Spinal cord (tissue), 10 donors: ENCODE measurements around the gene MID1. TPM values are rescaled to one million over a fixed set of nuclear protein-coding genes. Genes with fewer than 3 reads are reported as not detected.

Experiments
- DNase-seq, 6 donors: peaks; one replicate each; pipeline versions ENCODE4 v3.0.0 to v3.0.0-alpha.2; 2013 to 2015; ENCODE audit warnings: low spot score in 6 of 6, low read depth in 4 of 6
- H3K27ac ChIP-seq: one replicate; pipeline ENCODE4 v1.5.1; 2013; ENCODE audit warnings: low read depth, low read length, control low read depth
- H3K27me3 ChIP-seq: one replicate; pipeline ENCODE4 v1.6.1; 2013; ENCODE audit warnings: low read length; ENCODE audit not compliant: control insufficient read depth, insufficient read depth
- H3K36me3 ChIP-seq: one replicate; pipeline ENCODE4 v1.6.1; 2013; ENCODE audit warnings: low read length; ENCODE audit not compliant: control insufficient read depth, insufficient read depth
- H3K4me1 ChIP-seq: one replicate; pipeline ENCODE4 v1.6.1; 2013; ENCODE audit warnings: low read length; ENCODE audit not compliant: control insufficient read depth, insufficient read depth
- H3K4me3 ChIP-seq: one replicate; pipeline ENCODE4 v1.5.1; 2013; ENCODE audit warnings: low read depth, low read length, control low read depth
- H3K9me3 ChIP-seq: one replicate; pipeline ENCODE4 v1.6.1; 2013; ENCODE audit warnings: low read length; ENCODE audit not compliant: control insufficient read depth, insufficient read depth
- WGBS: methylation state at CpG from one replicate; pipeline ENCODE4 v1.1.5; 2013; ENCODE audit warnings: missing lambda C conversion rate; ENCODE audit not compliant: insufficient coverage; 5-methylcytosine and 5-hydroxymethylcytosine counted together
- polyA plus RNA-seq, 2 donors: library from polyadenylated mRNA; unstranded; fragments of 120-200 nt; gene quantifications; one replicate each; pipeline ENCODE4 v1.2.1, GENCODE V29; 2013; ENCODE audit not compliant: insufficient read length in 2 of 2
- total RNA-seq, 2 donors: library from RNA; depleted of rRNA in 1 of 2; stranded (reverse); fragments of 120-200 nt in 1 of 2; fragments of >200 nt in 1 of 2; gene quantifications; one replicate each; pipeline versions ENCODE4 v1.2.3 to v1.2.4, GENCODE V29; 2013 to 2014
- donor health status: healthy.

The MID1 gene
- total and polyA plus RNA-seq, 4 donors, result 6.2 to 22.7 (median 9.5) TPM

GRCh38 chrX:10416424-10416823 lies 204.0 kb downstream of the MID1 start:
- Histone ChIP-seq H3K36me3 (no peaks in the 10 kb centered on the region), H3K27me3 (no peaks in the 10 kb centered on the region), H3K9me3 (no peaks in the 10 kb centered on the region), H3K27ac (no peak overlapping the region), H3K4me1 (no peaks in the 10 kb centered on the region), H3K4me3 (no peak overlapping the region)
- peak in 1 of 6 donors; percentile 13 for DNase-seq
- WGBS, result 60% methylated on average over 1 of the region's 4 CpGs

DNA sequence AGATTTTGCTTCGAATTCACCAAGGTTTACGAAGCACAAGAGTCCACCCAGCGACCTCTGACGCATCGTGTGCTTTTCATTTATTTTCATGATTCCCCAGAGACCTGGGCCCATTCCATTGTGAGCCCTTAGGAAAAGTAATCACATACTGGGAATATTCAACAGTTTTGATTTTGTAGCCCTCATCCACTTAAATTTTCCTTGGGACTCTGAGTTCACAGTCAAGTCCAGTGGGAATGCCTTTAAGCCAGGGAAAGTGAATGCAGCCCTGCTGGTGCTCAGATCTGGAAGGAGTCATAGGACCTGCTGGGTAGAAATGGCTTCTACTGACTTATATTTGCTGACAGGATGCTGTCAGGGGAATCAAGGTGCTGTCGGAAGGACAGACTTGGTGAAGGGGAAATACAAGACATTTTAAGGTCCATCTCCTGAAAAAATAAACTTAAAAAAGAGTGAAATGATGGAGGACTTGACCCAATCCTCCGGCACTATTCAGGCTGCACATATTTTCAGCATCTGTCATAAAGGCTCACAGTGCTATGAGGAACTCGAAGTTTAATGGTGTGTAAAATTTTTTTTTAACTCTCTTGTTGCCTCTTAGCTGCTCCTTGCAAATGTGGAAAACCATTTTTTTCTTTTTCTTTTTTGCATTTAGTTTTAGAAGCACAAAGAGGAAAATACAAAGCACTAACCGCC lies 204.9 kb downstream of the MID1 start:
- no peak overlapping the region for H3K27ac ChIP-seq
- H3K9me3 ChIP-seq, result no peaks in the 10 kb centered on the region
- no peak overlapping the region for H3K4me3 ChIP-seq
- 44% methylated on average over 3 of the region's 9 CpGs for WGBS
- H3K4me1 ChIP-seq, result no peaks in the 10 kb centered on the region
- no peaks in the 10 kb centered on the region for H3K27me3 ChIP-seq
- DNase-seq, result peak in 1 of 6 donors; percentile 19
- no peaks in the 10 kb centered on the region for H3K36me3 ChIP-seq

DNA sequence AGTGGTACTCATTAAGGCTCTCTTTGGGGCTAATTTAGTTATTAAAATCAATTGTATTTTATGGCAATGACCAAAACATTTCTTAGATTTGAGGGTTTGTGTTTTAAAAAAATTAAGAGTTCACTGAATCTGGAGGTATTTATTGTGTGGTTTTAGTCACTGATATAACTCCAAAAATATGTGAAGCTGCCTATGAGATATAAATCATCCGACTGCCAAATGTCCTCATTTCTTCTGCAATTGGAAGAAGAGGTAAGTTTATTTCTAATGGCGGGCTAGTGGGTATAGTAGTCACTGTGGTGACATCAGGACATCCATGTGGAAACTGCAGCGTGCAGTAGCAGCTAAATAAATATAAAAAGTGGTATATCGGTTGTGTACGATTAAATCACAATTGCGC lies 205.5 kb downstream of the MID1 start:
- no peaks in the 10 kb centered on the region for H3K4me1 ChIP-seq
- H3K27me3 ChIP-seq, result no peaks in the 10 kb centered on the region
- no peaks in the 10 kb centered on the region for H3K9me3 ChIP-seq
- no peak overlapping the region for H3K27ac ChIP-seq
- DNase-seq, result peak in 1 of 6 donors; percentile 2
- WGBS, result 87% methylated on average over 5 of the region's 6 CpGs
- no peak overlapping the region for H3K4me3 ChIP-seq
- H3K36me3 ChIP-seq, result no peaks in the 10 kb centered on the region

- 56% methylated on average over 7 of the region's 9 CpGs for WGBS
- H3K4me3 ChIP-seq, result no peak overlapping the region
- H3K9me3 ChIP-seq, result no peaks in the 10 kb centered on the region
- DNase-seq, result peak in 1 of 6 donors; percentile 79
- no peaks in the 10 kb centered on the region for H3K27me3 ChIP-seq
- H3K36me3 ChIP-seq, result no peaks in the 10 kb centered on the region
- H3K27ac ChIP-seq, result no peak overlapping the region
- H3K4me1 ChIP-seq, result no peaks in the 10 kb centered on the region
These were observed 206.1 kb downstream of the MID1 start for GRCh38 chrX:10414156-10414824.

GRCh38 chrX:10404436-10404835 lies 215.9 kb downstream of the MID1 start:
- H3K4me1 ChIP-seq, result no peaks in the 10 kb centered on the region
- DNase-seq, result no peak
- no peak overlapping the region for H3K4me3 ChIP-seq
- H3K27ac ChIP-seq, result no peak overlapping the region
- H3K36me3 ChIP-seq, result no peaks in the 10 kb centered on the region
- H3K27me3 ChIP-seq, result no peaks in the 10 kb centered on the region
- H3K9me3 ChIP-seq, result no peaks in the 10 kb centered on the region

GRCh38 chrX:10401239-10401638 lies 219.1 kb downstream of the MID1 start:
- WGBS, result no CpG with 5 or more reads among the region's 1 CpG
- DNase-seq, result no peak

DNA sequence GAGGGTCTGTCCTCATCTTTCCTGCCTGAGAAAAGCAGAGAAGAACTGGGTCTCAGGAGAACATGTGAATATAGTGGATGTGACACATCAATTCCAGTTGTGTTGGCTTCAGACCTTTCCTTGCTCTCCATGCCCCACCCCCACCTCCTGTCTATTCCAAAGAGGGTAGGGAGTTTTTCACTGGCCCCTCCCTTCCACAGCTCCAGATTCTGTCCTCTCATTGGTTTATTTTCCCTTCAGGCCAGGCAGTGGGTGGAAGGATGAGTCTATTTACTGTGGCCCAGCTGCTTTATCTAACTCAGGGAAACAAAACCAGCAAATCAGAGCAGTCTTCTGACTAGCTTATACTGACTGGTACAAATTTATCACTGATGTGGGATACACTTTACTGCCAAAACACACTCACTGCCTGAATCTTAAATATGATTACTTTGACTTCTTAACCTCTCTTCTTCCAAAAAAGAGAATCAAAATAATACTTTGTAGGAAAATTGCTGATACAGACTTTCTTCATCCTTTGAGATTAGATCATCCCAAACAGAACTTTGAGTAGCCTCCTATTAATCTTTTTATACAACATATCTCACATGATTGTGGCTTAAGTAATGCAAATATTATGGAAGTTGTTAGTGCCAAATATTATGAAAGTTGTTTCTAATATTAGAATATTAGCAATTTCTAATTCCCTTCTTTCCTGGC lies 221.2 kb downstream of the MID1 start:
- no peaks in the 10 kb centered on the region for H3K36me3 ChIP-seq
- H3K4me1 ChIP-seq, result no peaks in the 10 kb centered on the region
- H3K4me3 ChIP-seq, result no peak overlapping the region
- H3K9me3 ChIP-seq, result no peaks in the 10 kb centered on the region
- no peak for DNase-seq
- no peak overlapping the region for H3K27ac ChIP-seq
- no peaks in the 10 kb centered on the region for H3K27me3 ChIP-seq

More at GRCh38 chrX:10401239-10401638, 219.1 kb downstream of the MID1 start:
- Histone ChIP-seq H3K36me3 (no peaks in the 10 kb centered on the region), H3K27ac (no peak overlapping the region), H3K27me3 (no peaks in the 10 kb centered on the region), H3K4me1 (no peaks in the 10 kb centered on the region), H3K9me3 (no peaks in the 10 kb centered on the region), H3K4me3 (no peak overlapping the region)

DNA sequence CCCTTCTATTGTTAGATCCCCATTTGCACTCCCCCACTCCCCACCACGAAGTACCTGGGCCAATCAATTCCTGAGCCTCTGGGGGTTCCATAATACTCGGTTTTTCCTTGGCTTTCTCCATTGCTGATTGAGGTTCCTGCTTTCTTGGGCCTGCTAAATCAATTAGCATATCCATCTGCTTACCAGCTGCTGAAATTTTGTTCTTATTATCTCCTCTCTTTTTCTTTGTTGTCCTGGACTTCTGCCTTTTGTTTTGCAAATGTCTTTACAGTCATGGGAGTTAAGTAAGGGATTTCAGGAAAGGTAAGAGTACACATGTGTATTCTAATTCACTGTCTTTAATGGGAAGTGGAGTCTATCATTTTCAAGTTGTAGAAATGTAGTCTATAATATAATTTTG lies 222.2 kb downstream of the MID1 start:
- WGBS, result 15% methylated on average over 2 of the region's 2 CpGs
- peaks cover 3% of the 10 kb centered on the region for H3K27me3 ChIP-seq
- H3K4me1 ChIP-seq, result no peaks in the 10 kb centered on the region
- H3K36me3 ChIP-seq, result no peaks in the 10 kb centered on the region
- DNase-seq, result no peak
- no peak overlapping the region for H3K4me3 ChIP-seq
- H3K27ac ChIP-seq, result no peak overlapping the region
- no peaks in the 10 kb centered on the region for H3K9me3 ChIP-seq

DNA sequence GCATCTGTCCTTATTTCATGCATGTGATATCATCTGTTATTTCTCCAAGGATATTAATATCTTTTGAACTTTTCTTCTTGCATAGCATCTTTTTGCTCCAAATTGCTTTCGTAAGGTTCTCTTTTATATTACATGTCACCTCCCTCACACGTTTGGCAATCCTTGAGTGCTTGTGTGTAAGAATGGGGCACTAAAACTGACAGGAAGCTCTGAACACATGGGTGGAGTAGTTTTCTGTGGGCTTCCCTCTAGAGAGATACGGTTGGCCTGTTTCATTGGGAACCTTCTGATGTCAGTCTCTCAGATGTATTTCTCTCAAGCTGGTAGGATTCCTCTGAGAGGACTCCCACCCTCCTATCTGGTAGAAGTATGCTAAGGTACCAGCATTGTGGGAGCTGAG lies 223.0 kb downstream of the MID1 start:
- no peak for DNase-seq
- WGBS, result no CpG with 5 or more reads among the region's 3 CpGs
- peaks cover 3% of the 10 kb centered on the region for H3K27me3 ChIP-seq
- no peaks in the 10 kb centered on the region for H3K36me3 ChIP-seq
- H3K27ac ChIP-seq, result no peak overlapping the region
- no peaks in the 10 kb centered on the region for H3K9me3 ChIP-seq
- H3K4me1 ChIP-seq, result no peaks in the 10 kb centered on the region
- H3K4me3 ChIP-seq, result no peak overlapping the region

DNA sequence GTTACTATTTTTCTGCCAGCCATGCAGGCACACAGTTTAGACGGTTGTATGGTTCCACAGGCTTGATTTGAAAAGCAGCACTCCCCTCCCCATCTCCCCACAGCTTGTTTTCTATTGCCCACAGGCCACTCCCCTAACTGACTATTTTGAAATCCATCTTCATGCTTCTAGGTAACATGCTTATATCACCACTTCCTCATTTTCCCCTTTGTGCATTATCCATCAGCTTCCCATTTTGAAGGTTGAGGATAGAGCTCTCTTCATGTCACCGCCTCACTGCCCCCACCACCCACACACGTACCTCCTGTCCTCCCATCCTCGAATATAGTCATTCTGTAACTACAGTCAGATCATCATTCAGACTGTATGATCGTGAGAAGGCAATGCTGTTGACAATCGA lies 224.7 kb downstream of the MID1 start:
- Histone ChIP-seq H3K27ac (no peak overlapping the region), H3K4me1 (no peaks in the 10 kb centered on the region), H3K9me3 (no peaks in the 10 kb centered on the region), H3K4me3 (no peak overlapping the region), H3K27me3 (peaks cover 3% of the 10 kb centered on the region), H3K36me3 (no peaks in the 10 kb centered on the region)
- no peak for DNase-seq
- 56% methylated on average over 1 of the region's 6 CpGs for WGBS
